Keratinocyte (primary cell): ENCODE results near the gene EXOC6B. TPM values are rescaled to one million over a fixed set of nuclear protein-coding genes. Genes with fewer than 3 reads are reported as not detected.

ENCODE experiments used
- DNase-seq: peaks from one replicate; pipeline ENCODE4 v3.0.0-alpha.2; 2011; ENCODE audit warnings: low read depth, missing footprints, low spot score
- FAIRE-seq: peaks from 2 replicates; lab custom pipeline; 2011; peaks lifted over from hg19 to GRCh38; lab: Jason Lieb, UNC
- H2AFZ ChIP-seq: 2 replicates; pipeline ENCODE4 v1.6.0; 2012; ENCODE audit warnings: low read length, control low read depth, inconsistent platforms; ENCODE audit not compliant: control insufficient read depth
- H3K27ac ChIP-seq: 2 replicates; pipeline ENCODE4 v1.5.1; 2011; ENCODE audit warnings: low read length; ENCODE audit not compliant: control insufficient read depth, insufficient read depth
- H3K27me3 ChIP-seq: 3 replicates; pipeline ENCODE4 v1.6.0; 2011; ENCODE audit warnings: low read length; ENCODE audit not compliant: control insufficient read depth, insufficient read depth; ENCODE audit errors: extremely low read depth
- H3K36me3 ChIP-seq, 2 experiments: 2 replicates in 1 of 2; 3 replicates in 1 of 2; pipeline ENCODE4 v1.5.1; 2011; ENCODE audit warnings: low read length in 2 of 2, mild to moderate bottlenecking in 1 of 2; ENCODE audit not compliant: control insufficient read depth in 2 of 2, insufficient read depth in 2 of 2; ENCODE audit errors: extremely low read depth in 1 of 2
- H3K4me1 ChIP-seq: 3 replicates; pipeline ENCODE4 v1.5.1; 2011; ENCODE audit warnings: low read length; ENCODE audit not compliant: control insufficient read depth, insufficient read depth; ENCODE audit errors: extremely low read depth
- H3K4me2 ChIP-seq: 3 replicates; pipeline ENCODE4 v1.6.0; 2011; ENCODE audit warnings: low read depth, low read length; ENCODE audit not compliant: control insufficient read depth, insufficient read depth; ENCODE audit errors: extremely low read depth
- H3K4me3 ChIP-seq, 3 experiments: fragments of 200-600 bp in 1 of 3; sonication (generic) in 1 of 3; 2 replicates in 2 of 3; 3 replicates in 1 of 3; pipeline ENCODE4 v1.5.1; 2011 to 2016; ENCODE audit warnings: low read length in 3 of 3, mild to moderate bottlenecking in 3 of 3, control low read depth in 2 of 3, inconsistent platforms in 1 of 3, low read depth in 1 of 3, mixed read lengths in 1 of 3, mixed run types in 1 of 3, moderate library complexity in 1 of 3; ENCODE audit not compliant: control insufficient read depth in 2 of 3, insufficient read depth in 2 of 3; ENCODE audit errors: extremely low read depth in 1 of 3
- H3K79me2 ChIP-seq: 2 replicates; pipeline ENCODE4 v1.6.0; 2012; ENCODE audit warnings: low read length; ENCODE audit not compliant: control insufficient read depth, insufficient read depth
- H3K9ac ChIP-seq: 3 replicates; pipeline ENCODE4 v1.6.0; 2011; ENCODE audit warnings: low read length; ENCODE audit not compliant: control insufficient read depth, insufficient read depth; ENCODE audit errors: extremely low read depth
- H3K9me1 ChIP-seq: 3 replicates; pipeline ENCODE4 v1.6.0; 2011; ENCODE audit warnings: low read length; ENCODE audit not compliant: control insufficient read depth, insufficient read depth; ENCODE audit errors: extremely low read depth
- H3K9me3 ChIP-seq: 2 replicates; pipeline ENCODE4 v1.5.1; 2012; ENCODE audit warnings: low read depth, low read length; ENCODE audit not compliant: control insufficient read depth
- H4K20me1 ChIP-seq: 3 replicates; pipeline ENCODE4 v1.6.0; 2011; ENCODE audit warnings: low read length; ENCODE audit not compliant: control insufficient read depth, insufficient read depth; ENCODE audit errors: extremely low read depth
- CTCF ChIP-seq, 3 experiments: IDR thresholded peaks in 1 of 3; conservative IDR thresholded peaks in 1 of 3; optimal IDR thresholded peaks in 1 of 3; 2 replicates in 2 of 3; 3 replicates in 1 of 3; pipeline versions ENCODE3 to v1.5.1; 2011; ENCODE audit warnings: low read length in 3 of 3, mild to moderate bottlenecking in 3 of 3, moderate library complexity in 2 of 3, control low read depth in 1 of 3, inconsistent platforms in 1 of 3; ENCODE audit not compliant: insufficient read depth in 2 of 3; ENCODE audit errors: extremely low read depth in 1 of 3
- EZH2 ChIP-seq: IDR thresholded peaks from one replicate; pipeline ENCODE4 v1.6.1; 2012; ENCODE audit warnings: inconsistent platforms, mild to moderate bottlenecking, low read length, moderate library complexity
- dilution Hi-C: fragments of 300-500 bp; cut with MboI; formaldehyde crosslinking; loops from one replicate; pipeline ENCODE4 v1.7.0; 2020; ENCODE audit warnings: low sequenced_read_pairs; ENCODE audit not compliant: extremely low pct_ligation_motif_present
- polyA plus RNA-seq, 5 experiments: library from polyadenylated mRNA; depleted of rRNA in 3 of 5; stranded (reverse) in 3 of 5; stranded (forward) in 1 of 5; unstranded in 1 of 5; fragments of >200 nt; gene quantifications; 1 replicate in 1 of 5; 2 replicates in 3 of 5; 3 replicates in 1 of 5; pipeline versions ENCODE4 v1.2.1 to v1.2.3, GENCODE V29; 2011 to 2012; ENCODE audit warnings: missing spikeins in 2 of 5, low read depth in 1 of 5, low replicate concordance in 1 of 5

Gene EXOC6B
- polyA plus RNA-seq, 1 donor (not counting 4 experiments of a cell fraction or from before 2014, with no cell fraction given), result 37.3 TPM

- Histone ChIP-seq H3K9me1 (no peaks in the 10 kb centered on the region), H3K4me1 (no peaks in the 10 kb centered on the region), H3K79me2 (no peaks in the 10 kb centered on the region), H3K27ac (no peak overlapping the region), H4K20me1 (no peaks in the 10 kb centered on the region), H3K27me3 (no peaks in the 10 kb centered on the region), H3K4me2 (no peak overlapping the region), H3K9ac (no peak overlapping the region), H3K36me3 (no peaks in the 10 kb centered on the region), H3K4me3 (no peak overlapping the region), H2AFZ (no peak overlapping the region), H3K9me3 (no peaks in the 10 kb centered on the region)
- dilution Hi-C loops, result no loop called here
- no peak for DNase-seq
- no peak for FAIRE-seq
- TF ChIP-seq EZH2 (no peak), CTCF (optimal IDR thresholded peaks at IDR 0.05 in 1 of 3, IDR thresholded peaks at IDR 0.05 in 1 of 3, conservative IDR thresholded peaks at IDR 0.05 in 1 of 3; ENCODE audit: extremely low read depth in 1 of 3, insufficient read depth in 2 of 3, low read length in 3 of 3) (no peak)
These were observed 253.3 kb downstream of the EXOC6B start for GRCh38 chr2:72572501-72572900.

GRCh38 chr2:72570413-72570812 lies 255.4 kb downstream of the EXOC6B start:
- Histone ChIP-seq H3K27ac (no peak overlapping the region), H3K27me3 (no peaks in the 10 kb centered on the region), H3K9me1 (no peaks in the 10 kb centered on the region), H3K4me1 (no peaks in the 10 kb centered on the region), H3K4me2 (no peak overlapping the region), H3K36me3 (no peaks in the 10 kb centered on the region), H3K9ac (no peak overlapping the region), H2AFZ (no peak overlapping the region), H3K4me3 (no peak overlapping the region), H3K79me2 (no peaks in the 10 kb centered on the region), H3K9me3 (no peaks in the 10 kb centered on the region), H4K20me1 (no peaks in the 10 kb centered on the region)
- DNase-seq, result no peak
- TF ChIP-seq EZH2, result no peak
- TF ChIP-seq CTCF (optimal IDR thresholded peaks at IDR 0.05 in 1 of 3, IDR thresholded peaks at IDR 0.05 in 1 of 3, conservative IDR thresholded peaks at IDR 0.05 in 1 of 3; ENCODE audit: extremely low read depth in 1 of 3, insufficient read depth in 2 of 3, low read length in 3 of 3), result no peak
- dilution Hi-C loops, result no loop called here
- no peak for FAIRE-seq
